HTERT RPE-1 (cell line): ENCODE measurements around the gene NFATC3.

Experiments used
- in situ Hi-C: fragments of 300-500 bp; cut with MboI; formaldehyde crosslinking; loops from 4 replicates; pipeline ENCODE4 v1.14.3; 2020; ENCODE audit warnings: low sequenced_read_pairs

The NFATC3 gene

GRCh38 chr16:68085259-68086071 is at the start of gene NFATC3:
NFATC3 (plus strand) TSS chr16:68085370; CDS start chr16:68085682, 312 bp downstream.
- in situ Hi-C loops = no loop called here

GRCh38 chr16:68037841-68038597 is 47.2 kb upstream of the NFATC3 start:
- in situ Hi-C loops = no loop called here

GRCh38 chr16:68040506-68041288 is 44.5 kb upstream of the NFATC3 start:
- in situ Hi-C loops = no loop called here

- in situ Hi-C loops = no loop called here
Measured at GRCh38 chr16:68041783-68042182, 43.4 kb upstream of the NFATC3 start.

GRCh38 chr16:68046106-68046505 is 39.1 kb upstream of the NFATC3 start:
- in situ Hi-C loops = no loop called here

- in situ Hi-C loops = no loop called here
Measured at GRCh38 chr16:68047987-68048386, 37.2 kb upstream of the NFATC3 start.

GRCh38 chr16:68049449-68049848 is 35.7 kb upstream of the NFATC3 start:
- in situ Hi-C loops = no loop called here

GRCh38 chr16:68055395-68055794 is 29.8 kb upstream of the NFATC3 start:
- in situ Hi-C loops = no loop called here

GRCh38 chr16:68059804-68060203 is 25.4 kb upstream of the NFATC3 start:
- in situ Hi-C loops = no loop called here

GRCh38 chr16:68061396-68061795 is 23.8 kb upstream of the NFATC3 start:
- in situ Hi-C loops = no loop called here

GRCh38 chr16:68062910-68063393 is 22.2 kb upstream of the NFATC3 start:
- in situ Hi-C loops = no loop called here

- in situ Hi-C loops = no loop called here
Measured at GRCh38 chr16:68064791-68065365, 20.3 kb upstream of the NFATC3 start.

- in situ Hi-C loops = no loop called here
Measured at GRCh38 chr16:68065716-68066305, 19.4 kb upstream of the NFATC3 start.

GRCh38 chr16:68066763-68067162 is 18.4 kb upstream of the NFATC3 start:
- in situ Hi-C loops = no loop called here

- in situ Hi-C loops = no loop called here
Measured at GRCh38 chr16:68068926-68069325, 16.2 kb upstream of the NFATC3 start.

GRCh38 chr16:68069511-68070248 is 15.5 kb upstream of the NFATC3 start:
- in situ Hi-C loops = no loop called here

- in situ Hi-C loops = no loop called here
Measured at GRCh38 chr16:68070249-68070730, 14.9 kb upstream of the NFATC3 start.

GRCh38 chr16:68070806-68071517 is 14.2 kb upstream of the NFATC3 start:
- in situ Hi-C loops = no loop called here

- in situ Hi-C loops = no loop called here
Measured at GRCh38 chr16:68071518-68071901, 13.7 kb upstream of the NFATC3 start.
